Measurements from ENCODE around the gene ZBTB34.

GRCh38 chr9:126862104-126862761 lies 1.8 kb downstream of the ZBTB34 start:
- TF ChIP-seq CTCF (IDR thresholded peaks at IDR 0.05; ENCODE audit: low read depth, low read length, missing input control) (no peak), TAF1 (conservative IDR thresholded peaks at IDR 0.05) (no peak), FOXA1 (IDR thresholded peaks at IDR 0.05) (no peak), REST (IDR thresholded peaks at IDR 0.05) (no peak)
